Measurements from ENCODE around the gene AJAP1.

Gene AJAP1

DNA sequence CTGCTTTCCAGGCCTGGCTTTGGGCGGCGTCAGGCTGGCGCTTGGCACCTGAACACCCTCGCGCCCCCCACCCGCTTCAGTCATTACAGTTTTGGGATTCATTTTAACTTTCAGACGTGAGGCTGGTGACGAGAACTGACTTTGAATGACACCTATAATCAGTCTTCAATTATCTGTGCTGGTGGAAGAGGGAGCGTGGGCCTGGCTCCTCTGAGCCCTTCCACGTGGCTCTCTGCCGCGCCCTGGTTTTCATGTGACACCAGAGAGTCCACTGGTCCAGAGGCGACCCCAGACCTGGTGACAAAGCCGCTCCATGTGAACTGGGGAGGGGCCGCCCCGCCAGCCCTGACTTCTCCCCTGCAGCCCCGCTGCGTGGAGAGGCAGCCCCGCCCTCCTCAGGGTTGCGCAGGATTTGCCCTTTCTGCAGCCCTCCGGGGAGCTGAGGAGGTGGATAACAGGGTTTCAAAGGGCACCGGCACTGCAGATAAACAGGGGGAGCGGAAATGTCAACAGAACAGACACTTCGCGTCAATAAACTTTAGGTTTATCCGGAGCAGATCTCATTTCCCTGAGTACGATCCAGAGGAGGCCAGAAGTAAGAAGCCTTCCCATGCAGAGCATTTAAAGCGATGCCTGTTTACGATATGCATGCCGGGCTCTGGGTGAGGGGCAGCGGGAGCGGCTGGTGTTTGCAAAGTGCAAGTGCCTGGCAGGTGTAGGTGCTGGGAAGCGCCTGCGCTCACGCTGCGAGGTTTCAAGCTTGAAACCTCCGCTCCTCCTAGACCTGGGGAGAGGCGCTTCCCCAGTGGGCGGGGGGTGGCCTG lies 56.4 kb downstream of the AJAP1 start:
- TF ChIP-seq POLR2AphosphoS5 (IDR thresholded peaks at IDR 0.05; ENCODE audit: low read depth, low read length) (no peak), POLR2A (IDR thresholded peaks at IDR 0.05; ENCODE audit: low read depth, low read length) (no peak), TAF1 (IDR thresholded peaks at IDR 0.05; ENCODE audit: borderline replicate concordance, low read depth, low read length) (no peak)
- FAIRE-seq (no peak), DNase-seq (ENCODE audit: insufficient read length) (no peak)

DNA sequence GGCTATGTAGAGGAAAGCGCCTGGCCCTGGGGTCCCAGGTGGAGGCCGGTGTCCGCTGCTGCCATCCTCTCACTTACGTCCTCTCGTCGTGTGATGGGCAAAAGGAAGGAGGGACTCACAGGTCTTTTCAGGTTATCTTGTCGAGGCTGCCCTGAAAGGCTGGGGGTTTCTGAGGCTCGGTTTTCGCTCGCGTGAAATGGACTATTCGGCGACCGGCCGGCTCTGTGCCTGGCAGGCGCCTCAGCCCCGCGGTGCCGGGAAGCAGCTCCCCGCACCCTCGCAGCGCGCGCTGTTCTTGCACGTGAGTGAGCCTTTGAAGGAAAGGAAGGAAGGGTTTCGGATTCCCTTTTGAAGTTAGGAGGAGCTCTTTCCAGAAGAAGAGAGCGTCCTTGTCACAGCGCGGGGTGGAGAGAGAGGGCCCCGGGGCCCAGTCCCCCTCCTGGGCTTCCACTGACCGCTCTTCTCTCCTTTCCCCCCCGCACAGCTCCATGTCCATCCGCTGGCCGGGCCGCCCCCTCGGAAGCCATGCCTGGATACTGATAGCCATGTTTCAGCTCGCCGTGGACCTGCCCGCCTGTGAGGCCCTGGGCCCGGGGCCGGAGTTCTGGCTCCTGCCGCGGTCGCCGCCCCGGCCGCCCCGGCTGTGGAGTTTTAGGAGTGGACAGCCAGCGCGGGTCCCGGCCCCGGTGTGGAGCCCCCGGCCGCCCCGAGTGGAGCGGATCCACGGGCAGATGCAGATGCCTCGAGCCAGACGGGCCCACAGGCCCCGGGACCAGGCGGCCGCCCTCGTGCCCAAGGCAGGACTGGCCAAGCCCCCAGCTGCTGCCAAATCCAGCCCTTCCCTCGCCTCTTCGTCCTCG lies 57.2 kb downstream of the AJAP1 start:
- FAIRE-seq: no peak
- TF ChIP-seq TAF1 (IDR thresholded peaks at IDR 0.05; ENCODE audit: borderline replicate concordance, low read depth, low read length) (no peak), POLR2AphosphoS5 (IDR thresholded peaks at IDR 0.05; ENCODE audit: low read depth, low read length) (no peak)

DNA sequence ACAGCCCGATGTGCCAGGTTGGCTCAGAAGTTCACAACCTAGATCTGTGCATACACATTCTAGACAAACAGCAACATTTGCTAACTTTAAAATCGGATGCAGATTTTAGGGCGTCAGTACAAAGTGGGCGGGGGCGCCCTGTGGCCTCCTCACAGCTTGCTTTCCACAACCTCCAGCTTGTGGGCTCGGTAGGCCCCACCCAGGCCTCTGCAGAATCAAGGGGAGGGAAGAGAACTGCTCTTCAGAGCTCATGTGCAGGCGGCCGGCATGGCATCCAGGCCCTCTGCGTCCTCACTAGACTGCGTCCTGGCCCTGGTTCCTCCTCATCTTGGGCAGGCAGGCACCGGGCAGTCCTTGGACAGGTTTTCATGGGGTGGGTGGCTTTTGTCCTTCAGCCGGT lies 59.3 kb downstream of the AJAP1 start:
- no peak for TF ChIP-seq POLR2A (IDR thresholded peaks at IDR 0.05; ENCODE audit: low read depth, low read length)
- TF ChIP-seq POLR2AphosphoS5 (IDR thresholded peaks at IDR 0.05; ENCODE audit: low read depth, low read length): no peak
- FAIRE-seq: no peak
- DNase-seq (ENCODE audit: insufficient read length): no peak

More for the DNA sequence above, 57.2 kb downstream of the AJAP1 start:
- DNase-seq (ENCODE audit: insufficient read length): no peak

DNA sequence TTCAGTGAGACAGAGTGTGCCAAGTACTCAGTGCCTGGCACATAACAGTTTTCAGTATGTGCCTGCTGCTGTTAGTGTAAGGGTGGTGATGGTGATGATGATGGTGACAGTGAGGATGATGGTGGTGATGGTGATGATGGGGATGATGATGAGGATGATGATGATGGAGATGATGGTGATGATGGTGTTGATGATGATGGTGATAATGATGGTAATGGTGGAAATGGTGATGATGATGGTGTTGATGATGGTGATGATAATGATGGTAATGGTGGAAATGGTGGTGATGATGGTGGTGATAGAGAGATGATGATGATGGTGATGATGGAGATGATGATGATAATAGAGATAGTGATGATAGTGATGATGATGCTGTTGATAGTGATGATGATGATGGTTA lies 62.0 kb downstream of the AJAP1 start:
- FAIRE-seq: no peak
- TF ChIP-seq POLR2A (IDR thresholded peaks at IDR 0.05; ENCODE audit: low read depth, low read length) (no peak), TAF1 (IDR thresholded peaks at IDR 0.05; ENCODE audit: borderline replicate concordance, low read depth, low read length) (no peak), POLR2AphosphoS5 (IDR thresholded peaks at IDR 0.05; ENCODE audit: low read depth, low read length) (no peak)

DNA sequence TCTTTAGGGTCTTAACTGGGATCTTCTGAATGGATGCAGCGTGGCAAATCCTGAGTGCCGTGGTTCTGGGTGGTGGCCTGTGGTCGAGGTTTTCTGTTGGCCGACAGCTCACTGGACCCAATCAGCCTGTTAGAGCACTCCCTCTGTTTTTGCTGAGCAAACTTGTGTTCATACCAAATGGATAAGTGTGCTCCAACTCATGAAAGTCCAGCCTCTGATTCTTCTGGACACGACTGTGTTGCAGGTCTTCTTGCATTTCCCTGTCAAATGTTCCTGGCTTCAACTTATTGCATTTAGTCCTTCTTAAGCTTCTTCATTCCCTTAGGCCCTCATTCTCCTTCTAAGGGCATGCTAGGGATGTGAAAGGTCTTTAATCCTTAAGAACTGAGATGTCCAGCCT lies 63.7 kb downstream of the AJAP1 start:
- no peak for FAIRE-seq
- no peak for DNase-seq (ENCODE audit: insufficient read length)
- no peak for TF ChIP-seq POLR2A (IDR thresholded peaks at IDR 0.05; ENCODE audit: low read depth, low read length)

More for the DNA sequence above, 62.0 kb downstream of the AJAP1 start:
- DNase-seq (ENCODE audit: insufficient read length): no peak

DNA sequence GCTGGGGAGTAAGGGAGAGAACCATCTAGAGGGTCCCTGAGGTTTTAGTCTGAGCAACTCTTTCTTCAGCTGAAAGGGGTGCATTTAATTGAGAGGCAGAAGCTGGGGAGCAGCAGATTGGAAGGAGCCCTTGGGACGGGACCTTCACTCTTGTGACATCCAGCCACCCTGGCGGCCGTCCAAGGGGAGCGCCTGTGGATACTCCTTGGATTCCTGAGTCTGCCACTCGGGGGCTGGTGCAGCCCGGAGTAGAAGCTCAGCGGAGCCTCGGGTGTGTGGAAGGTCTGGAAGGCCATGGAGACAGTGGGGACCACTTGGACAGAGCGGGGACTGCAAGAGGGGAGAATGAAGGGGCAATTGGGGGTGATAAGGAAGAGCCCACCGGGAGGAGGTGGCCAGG lies 68.7 kb downstream of the AJAP1 start:
- DNase-seq (ENCODE audit: insufficient read length) (no peak), FAIRE-seq (no peak)
- TF ChIP-seq POLR2AphosphoS5 (IDR thresholded peaks at IDR 0.05; ENCODE audit: low read depth, low read length): no peak
- no peak for TF ChIP-seq POLR2A (IDR thresholded peaks at IDR 0.05; ENCODE audit: low read depth, low read length)
- no peak for TF ChIP-seq TAF1 (IDR thresholded peaks at IDR 0.05; ENCODE audit: borderline replicate concordance, low read depth, low read length)

DNA sequence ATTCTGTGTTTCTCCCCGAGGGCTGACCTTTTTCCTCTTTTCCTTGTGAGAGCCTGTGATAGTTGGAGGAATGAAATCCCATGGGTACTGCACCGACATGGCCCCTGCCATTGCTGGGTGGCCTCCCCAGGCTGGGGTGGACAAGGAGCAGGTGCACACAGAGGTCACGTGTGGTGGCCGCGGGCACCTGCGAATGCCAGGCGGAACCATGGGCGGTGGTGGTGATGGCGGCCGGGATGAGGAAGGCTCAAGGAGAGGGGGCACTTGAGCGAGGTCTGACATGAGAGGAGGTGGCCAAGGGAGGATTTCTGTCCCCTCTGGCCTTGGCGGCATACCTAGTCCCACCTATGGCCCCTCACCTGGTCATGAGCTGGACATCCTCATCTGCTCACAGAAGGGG lies 69.6 kb downstream of the AJAP1 start:
- DNase-seq (ENCODE audit: insufficient read length) (no peak), FAIRE-seq (no peak)
- TF ChIP-seq TAF1 (IDR thresholded peaks at IDR 0.05; ENCODE audit: borderline replicate concordance, low read depth, low read length): no peak

DNA sequence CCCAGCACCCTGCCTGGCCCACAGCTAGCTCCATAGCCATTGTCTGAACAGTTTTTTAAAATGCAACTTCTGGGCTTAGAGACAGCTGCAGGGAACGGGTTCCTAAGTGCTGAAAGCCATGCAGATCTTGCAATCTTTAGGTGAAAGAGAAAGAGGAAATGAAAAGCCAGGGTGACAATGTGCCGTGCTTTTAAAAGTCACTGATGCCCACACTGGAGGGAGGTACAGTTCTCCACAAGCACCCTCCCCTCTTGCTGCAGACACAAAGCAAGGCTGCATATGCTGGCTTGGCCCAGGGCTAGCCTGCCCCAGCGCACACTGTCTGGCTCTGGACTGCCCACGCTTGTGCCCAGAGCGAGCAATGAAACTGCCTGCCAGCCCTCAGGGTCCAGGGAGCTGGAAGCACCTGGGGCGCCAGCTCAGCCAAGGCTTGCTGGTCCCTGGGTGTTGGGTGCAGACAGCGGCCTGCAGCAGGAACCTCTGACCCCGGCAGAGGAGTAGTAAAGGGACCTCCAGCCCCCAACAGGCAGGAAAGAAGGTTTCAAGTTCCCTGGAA lies 70.4 kb downstream of the AJAP1 start:
- TF ChIP-seq POLR2AphosphoS5 (IDR thresholded peaks at IDR 0.05; ENCODE audit: low read depth, low read length) (no peak), TAF1 (IDR thresholded peaks at IDR 0.05; ENCODE audit: borderline replicate concordance, low read depth, low read length) (no peak), POLR2A (IDR thresholded peaks at IDR 0.05; ENCODE audit: low read depth, low read length) (no peak)
- DNase-seq (ENCODE audit: insufficient read length): no peak
- no peak for FAIRE-seq

DNA sequence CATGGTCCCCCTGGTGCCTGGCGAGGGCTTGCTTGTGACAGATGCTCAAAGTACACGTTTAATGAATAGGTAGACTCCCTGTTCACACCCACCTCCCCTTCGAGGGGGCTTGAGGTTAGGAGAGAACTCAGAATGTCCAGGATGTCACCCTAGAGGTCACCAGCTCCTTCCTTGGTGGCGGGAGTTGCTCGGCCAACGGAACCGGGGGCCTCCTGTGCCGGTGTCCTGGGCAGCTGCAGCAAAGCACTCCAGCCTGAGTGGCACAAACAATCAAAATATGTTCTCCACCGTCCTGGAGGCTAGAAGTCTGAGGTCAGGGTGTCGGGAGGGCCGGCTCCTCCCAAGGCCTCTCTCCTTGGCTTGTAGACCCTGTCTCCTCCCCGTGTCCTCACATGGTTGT lies 71.0 kb downstream of the AJAP1 start:
- no peak for TF ChIP-seq TAF1 (IDR thresholded peaks at IDR 0.05; ENCODE audit: borderline replicate concordance, low read depth, low read length)
- no peak for TF ChIP-seq POLR2A (IDR thresholded peaks at IDR 0.05; ENCODE audit: low read depth, low read length)
- TF ChIP-seq POLR2AphosphoS5 (IDR thresholded peaks at IDR 0.05; ENCODE audit: low read depth, low read length): no peak
- DNase-seq (ENCODE audit: insufficient read length): no peak
- FAIRE-seq: no peak

DNA sequence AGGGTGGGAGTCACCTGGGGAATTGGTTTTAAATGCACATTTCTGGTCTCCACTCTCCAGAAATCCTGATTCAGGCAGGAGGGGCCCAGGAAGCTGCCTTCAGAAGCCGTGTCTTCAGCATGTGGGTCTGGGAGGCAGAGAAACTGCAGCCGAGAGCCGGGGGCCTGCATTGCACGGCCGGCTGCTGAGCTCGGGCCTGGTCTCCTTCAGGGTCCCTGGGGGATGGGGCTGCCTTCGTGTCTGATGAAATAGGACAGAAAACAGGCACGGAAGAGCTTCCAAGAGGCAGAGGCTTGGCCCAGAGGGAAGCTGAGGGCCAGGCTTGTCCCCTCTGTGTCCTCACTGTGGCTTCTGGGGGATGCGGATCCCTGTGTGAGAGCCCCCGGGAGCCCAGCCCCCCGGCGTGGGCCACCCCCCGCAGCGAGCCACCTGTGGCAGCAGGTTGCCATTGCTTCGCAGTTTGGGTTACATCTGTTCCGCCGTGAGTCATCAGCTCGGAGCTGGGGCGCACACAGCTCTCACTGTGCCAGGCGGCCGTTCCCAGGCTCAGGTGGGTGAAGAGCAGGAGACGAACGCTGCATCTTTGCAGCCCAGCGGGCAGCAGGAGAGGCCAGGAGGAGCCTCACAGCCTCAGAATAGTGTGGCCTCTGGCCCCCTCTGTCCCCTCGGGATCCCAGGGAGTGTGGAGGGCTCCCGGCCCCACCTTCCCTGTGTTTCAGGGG lies 72.4 kb downstream of the AJAP1 start:
- FAIRE-seq (no peak), DNase-seq (ENCODE audit: insufficient read length) (no peak)
- TF ChIP-seq POLR2A (IDR thresholded peaks at IDR 0.05; ENCODE audit: low read depth, low read length) (no peak), TAF1 (IDR thresholded peaks at IDR 0.05; ENCODE audit: borderline replicate concordance, low read depth, low read length) (no peak), POLR2AphosphoS5 (IDR thresholded peaks at IDR 0.05; ENCODE audit: low read depth, low read length) (no peak)

DNA sequence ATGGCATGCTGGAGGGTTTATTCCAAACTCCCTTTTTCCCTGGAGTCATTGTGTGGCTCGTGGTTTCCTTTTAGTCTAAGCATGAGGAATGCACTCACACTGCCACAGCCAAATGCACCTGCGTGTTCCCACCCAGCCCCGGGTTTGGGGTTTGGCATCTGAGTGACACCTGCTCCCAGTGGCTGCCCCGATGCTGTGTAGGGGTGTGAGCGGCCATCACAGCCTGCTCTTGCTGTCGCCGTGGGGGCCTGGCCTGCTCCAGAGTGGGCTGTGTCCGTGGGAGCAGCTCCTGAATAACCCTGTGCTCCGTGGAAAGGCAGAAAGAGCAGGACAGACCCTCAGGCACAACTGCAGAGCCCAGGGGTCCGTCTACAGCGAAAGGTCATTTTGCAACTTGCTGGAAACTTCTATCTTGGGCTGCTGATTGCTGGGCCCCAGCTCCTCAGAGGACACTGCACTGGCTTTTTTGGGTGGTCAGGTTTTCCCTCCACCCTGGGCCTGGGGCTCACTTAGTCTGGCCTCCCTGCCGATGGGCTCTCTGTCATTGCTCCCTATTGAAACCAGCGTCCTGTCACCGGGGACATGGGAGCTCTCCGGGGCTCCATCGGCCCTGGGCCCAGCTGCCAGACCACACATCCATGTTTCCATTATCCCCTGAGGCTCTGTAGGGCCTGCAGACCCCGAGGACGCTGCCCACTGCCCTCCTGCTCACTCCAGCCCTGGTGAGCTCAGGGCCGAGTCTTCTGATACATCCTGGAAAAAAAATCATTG lies 74.1 kb downstream of the AJAP1 start:
- DNase-seq (ENCODE audit: insufficient read length) (no peak), FAIRE-seq (no peak)
- no peak for TF ChIP-seq TAF1 (IDR thresholded peaks at IDR 0.05; ENCODE audit: borderline replicate concordance, low read depth, low read length)
- no peak for TF ChIP-seq POLR2AphosphoS5 (IDR thresholded peaks at IDR 0.05; ENCODE audit: low read depth, low read length)
- TF ChIP-seq POLR2A (IDR thresholded peaks at IDR 0.05; ENCODE audit: low read depth, low read length): no peak

Measured in GM12892 (cell line).